Measurements from ENCODE around the gene CELF2.

Gene CELF2

GRCh38 chr10:11150231-11150731 lies 132.6 kb downstream of the CELF2 start:
- TF ChIP-seq, protein P1, sequence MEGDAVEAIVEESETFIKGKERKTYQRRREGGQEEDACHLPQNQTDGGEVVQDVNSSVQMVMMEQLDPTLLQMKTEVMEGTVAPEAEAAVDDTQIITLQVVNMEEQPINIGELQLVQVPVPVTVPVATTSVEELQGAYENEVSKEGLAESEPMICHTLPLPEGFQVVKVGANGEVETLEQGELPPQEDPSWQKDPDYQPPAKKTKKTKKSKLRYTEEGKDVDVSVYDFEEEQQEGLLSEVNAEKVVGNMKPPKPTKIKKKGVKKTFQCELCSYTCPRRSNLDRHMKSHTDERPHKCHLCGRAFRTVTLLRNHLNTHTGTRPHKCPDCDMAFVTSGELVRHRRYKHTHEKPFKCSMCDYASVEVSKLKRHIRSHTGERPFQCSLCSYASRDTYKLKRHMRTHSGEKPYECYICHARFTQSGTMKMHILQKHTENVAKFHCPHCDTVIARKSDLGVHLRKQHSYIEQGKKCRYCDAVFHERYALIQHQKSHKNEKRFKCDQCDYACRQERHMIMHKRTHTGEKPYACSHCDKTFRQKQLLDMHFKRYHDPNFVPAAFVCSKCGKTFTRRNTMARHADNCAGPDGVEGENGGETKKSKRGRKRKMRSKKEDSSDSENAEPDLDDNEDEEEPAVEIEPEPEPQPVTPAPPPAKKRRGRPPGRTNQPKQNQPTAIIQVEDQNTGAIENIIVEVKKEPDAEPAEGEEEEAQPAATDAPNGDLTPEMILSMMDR (IDR thresholded peaks at IDR 0.05) = no peak

DNA sequence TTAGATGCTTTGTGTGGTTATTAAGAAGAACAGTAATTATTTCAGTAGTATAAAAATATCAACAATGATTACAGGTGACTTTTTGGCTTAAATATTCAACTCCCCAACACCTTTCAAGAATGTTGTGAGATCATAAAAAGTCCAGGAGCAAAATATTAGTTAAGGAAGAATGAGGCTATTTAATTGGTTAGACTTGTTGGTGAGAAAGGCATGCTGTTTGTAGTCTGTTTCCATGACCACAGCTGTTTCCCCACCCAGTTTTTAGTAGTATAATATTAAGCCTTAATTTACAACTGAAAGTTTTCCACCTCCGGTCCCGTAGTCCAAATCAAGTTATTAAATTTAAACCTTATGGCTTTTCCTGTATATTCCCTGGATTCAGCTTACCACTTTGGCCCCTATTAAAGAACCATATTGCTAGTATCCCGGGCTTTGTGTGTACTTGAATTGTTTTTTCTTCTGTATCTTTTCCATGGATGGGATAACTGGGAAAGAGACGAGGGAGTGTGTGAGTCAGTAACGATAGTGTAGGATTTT lies 133.3 kb downstream of the CELF2 start:
- TF ChIP-seq, protein P1 (IDR thresholded peaks at IDR 0.05) = no peak

DNA sequence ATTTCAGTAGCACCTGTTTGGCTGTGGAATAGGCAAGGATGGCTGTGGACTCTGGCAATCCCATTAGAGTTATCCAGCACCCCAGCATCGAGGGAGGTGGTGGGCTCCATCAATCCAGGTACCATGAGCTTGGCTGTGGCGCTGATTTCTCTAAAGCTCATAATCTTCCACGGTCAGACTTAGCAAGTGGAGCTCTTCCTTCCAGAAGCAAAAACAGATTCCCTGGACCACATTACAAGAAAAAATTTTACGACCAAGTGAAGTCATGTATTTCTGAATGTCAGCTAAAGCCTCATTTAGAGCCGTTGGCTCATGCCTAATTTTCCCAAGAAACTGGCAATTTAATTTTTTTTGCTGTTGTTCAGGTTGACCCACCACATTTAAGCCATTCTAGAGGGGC lies 135.1 kb downstream of the CELF2 start:
- TF ChIP-seq, protein P1 (IDR thresholded peaks at IDR 0.05) = no peak

GRCh38 chr10:11153245-11153644 lies 135.6 kb downstream of the CELF2 start:
- TF ChIP-seq, protein P1 (IDR thresholded peaks at IDR 0.05) = no peak

- TF ChIP-seq, protein P1 (IDR thresholded peaks at IDR 0.05) = no peak
These were observed 136.1 kb downstream of the CELF2 start for GRCh38 chr10:11153766-11154165.

DNA sequence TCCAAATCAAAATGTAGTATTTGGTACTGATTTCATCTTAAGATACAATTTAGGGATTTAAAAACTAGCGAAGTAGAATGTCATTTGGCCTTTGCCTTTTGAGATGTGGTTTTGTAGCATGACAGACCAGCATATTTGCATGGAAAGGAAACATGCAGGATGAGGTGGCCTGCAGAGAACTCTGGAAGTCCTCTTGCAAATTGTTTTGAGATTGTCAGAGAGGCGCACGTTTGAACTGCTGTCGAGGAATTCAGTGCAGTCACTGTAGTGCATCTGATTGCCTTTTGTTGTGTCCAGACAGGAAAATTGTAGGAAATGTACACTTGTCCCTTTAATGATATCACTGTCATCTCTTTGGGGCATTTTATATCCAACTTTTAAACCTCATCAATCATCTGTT lies 136.7 kb downstream of the CELF2 start:
- TF ChIP-seq, protein P1 (IDR thresholded peaks at IDR 0.05) = no peak

- TF ChIP-seq, protein P1 (IDR thresholded peaks at IDR 0.05) = no peak
These were observed 137.3 kb downstream of the CELF2 start for GRCh38 chr10:11154849-11155498.

Measured in LNCAP (cell line).